ENCODE data around the gene TAPBP. TPM values are rescaled to one million over a fixed set of nuclear protein-coding genes. Genes with fewer than 3 reads are reported as not detected.

Gene TAPBP
- total and polyA plus RNA-seq, 3 experiments from 2014 or later, result 211 to 500 (median 213) TPM

- CTCF ChIA-PET, result interaction anchor here (0.6 to 4.2 kb wide), 18 partner anchors 9 to 127 kb away, joined by 3 to 35 read pairs (median 4); partner anchors contain the start of genes B3GALT4, PFDN6, RPS18 and VPS52
- Mint-ChIP-seq H3K4me1 (peaks cover 34 to 52% (median 36%) of the 10 kb centered on the region in 3 donors), H3K4me3 (peak overlapping the region; percentile 98 to 100 (median 99)), H3K9me3 (no peaks in the 10 kb centered on the region), H3K27me3 (peaks cover 0 to 5% of the 10 kb centered on the region in 2 donors), H3K36me3 (peaks cover 0 to 68% (median 9%) of the 10 kb centered on the region in 3 donors), H3K27ac (peak overlapping the region; percentile 94 to 100 (median 99))
- Histone ChIP-seq H3K9me3 (ENCODE audit: low read length) (no peaks in the 10 kb centered on the region), H3K36me3 (ENCODE audit: insufficient read depth, low read length) (peaks cover 18% of the 10 kb centered on the region), H3K27ac (ENCODE audit: low read depth, low read length) (peak overlapping the region; percentile 89), H3K4me3 (ENCODE audit: low read length) (peak overlapping the region; percentile 99), H3K27me3 (ENCODE audit: insufficient read depth, low read length, poor library complexity, severe bottlenecking) (no peaks in the 10 kb centered on the region), H3K4me1 (ENCODE audit: insufficient read depth, low read length) (peaks cover 11% of the 10 kb centered on the region)
- peak; percentile 88 to 95 (median 90) for DNase-seq
- POLR2A ChIA-PET, result interaction anchor here (0.5 to 2.7 kb wide), 13 partner anchors 10 to 678 kb away, joined by 3 to 30 read pairs (median 9); partner anchors contain the start of genes B3GALT4, PFDN6, RING1 and RPS18
Measured at GRCh38 chr6:33299237-33299944, 14.5 kb downstream of the TAPBP start.

GRCh38 chr6:33298773-33299236 is 15.1 kb downstream of the TAPBP start, which contains the start of gene RGL2:
Gene RGL2 (minus strand): TSS chr6:33298942. CDS start chr6:33298610, 332 bp downstream.
- Mint-ChIP-seq H3K4me3 (peak within 1 kb of the TSS; percentile 98 to 100 (median 99)), H3K9me3 (no peaks in the 10 kb centered on the region), H3K4me1 (peaks cover 34 to 49% (median 34%) of the 10 kb centered on the region in 3 donors), H3K27me3 (peaks cover 0 to 5% of the 10 kb centered on the region in 2 donors), H3K27ac (peak within 1 kb of the TSS; percentile 94 to 100 (median 99)), H3K36me3 (peaks cover 0 to 68% (median 12%) of the 10 kb centered on the region in 3 donors)
- peak within 1 kb of the TSS; percentile 89 for H3K27ac ChIP-seq (ENCODE audit: low read depth, low read length)
- H3K4me1 ChIP-seq (ENCODE audit: insufficient read depth, low read length), result peaks cover 11% of the 10 kb centered on the region
- H3K4me3 ChIP-seq (ENCODE audit: low read length), result peak within 1 kb of the TSS; percentile 99
- POLR2A ChIA-PET, result interaction anchor here (0.6 to 2.7 kb wide), 11 partner anchors 9 to 677 kb away, joined by 3 to 30 read pairs (median 17); partner anchors contain the start of genes B3GALT4, PFDN6, RPS18 and TAPBP
- peaks cover 12% of the 10 kb centered on the region for H3K36me3 ChIP-seq (ENCODE audit: insufficient read depth, low read length)
- H3K27me3 ChIP-seq (ENCODE audit: insufficient read depth, low read length, poor library complexity, severe bottlenecking), result no peaks in the 10 kb centered on the region
- DNase-seq, result peak in 3 of 5 donors; percentile 56 to 80 (median 58)
- no peaks in the 10 kb centered on the region for H3K9me3 ChIP-seq (ENCODE audit: low read length)
- CTCF ChIA-PET, result interaction anchor here (0.7 to 4.2 kb wide), 17 partner anchors 9 to 127 kb away, joined by 3 to 35 read pairs (median 4); partner anchors contain the start of genes B3GALT4, PFDN6, RPS18 and VPS52

GRCh38 chr6:33297956-33298772 is 15.7 kb downstream of the TAPBP start:
- CTCF ChIA-PET, result interaction anchor here (1.5 to 4.2 kb wide), 4 partner anchors 14 to 49 kb away, joined by 4 to 33 read pairs (median 8); partner anchors contain the start of genes B3GALT4, RPS18 and VPS52
- no peaks in the 10 kb centered on the region for H3K9me3 ChIP-seq (ENCODE audit: low read length)
- peak overlapping the region; percentile 98 to 100 (median 99) for H3K4me3 Mint-ChIP-seq
- peak overlapping the region; percentile 94 to 100 (median 98) for H3K27ac Mint-ChIP-seq
- no peaks in the 10 kb centered on the region for H3K27me3 ChIP-seq (ENCODE audit: insufficient read depth, low read length, poor library complexity, severe bottlenecking)
- POLR2A ChIA-PET, result interaction anchor here (0.6 to 2.7 kb wide), 9 partner anchors 8 to 46 kb away, joined by 4 to 24 read pairs (median 17); partner anchors contain the start of genes B3GALT4, PFDN6, RPS18 and TAPBP
- H3K27me3 Mint-ChIP-seq, result peaks cover 0 to 5% of the 10 kb centered on the region in 2 donors
- DNase-seq, result peak; percentile 27 to 79 (median 62)
- peak overlapping the region; percentile 99 for H3K4me3 ChIP-seq (ENCODE audit: low read length)
- peak overlapping the region; percentile 89 for H3K27ac ChIP-seq (ENCODE audit: low read depth, low read length)
- peaks cover 0 to 68% (median 10%) of the 10 kb centered on the region in 3 donors for H3K36me3 Mint-ChIP-seq
- H3K9me3 Mint-ChIP-seq, result no peaks in the 10 kb centered on the region
- H3K4me1 Mint-ChIP-seq, result peaks cover 31 to 44% (median 31%) of the 10 kb centered on the region in 3 donors
- H3K36me3 ChIP-seq (ENCODE audit: insufficient read depth, low read length), result peaks cover 13% of the 10 kb centered on the region
- H3K4me1 ChIP-seq (ENCODE audit: insufficient read depth, low read length), result peaks cover 11% of the 10 kb centered on the region

GRCh38 chr6:33297406-33297955 is 16.4 kb downstream of the TAPBP start:
- peaks cover 16% of the 10 kb centered on the region for H3K36me3 ChIP-seq (ENCODE audit: insufficient read depth, low read length)
- H3K27me3 ChIP-seq (ENCODE audit: insufficient read depth, low read length, poor library complexity, severe bottlenecking), result no peaks in the 10 kb centered on the region
- H3K9me3 Mint-ChIP-seq, result no peaks in the 10 kb centered on the region
- ChIA-PET CTCF (interaction anchor here (1.6 to 4.2 kb wide), 2 partner anchors 20 to 26 kb away, joined by 4 to 33 read pairs; partner anchors contain the start of genes B3GALT4, RPS18 and VPS52), POLR2A (interaction anchor here (0.8 to 2.7 kb wide), 4 partner anchors 19 to 26 kb away, joined by 3 to 22 read pairs (median 5); partner anchors contain the start of genes B3GALT4, RPS18 and VPS52)
- no peak overlapping the region for H3K4me3 ChIP-seq (ENCODE audit: low read length)
- H3K4me1 Mint-ChIP-seq, result peaks cover 31 to 44% (median 31%) of the 10 kb centered on the region in 3 donors
- no peak for DNase-seq
- peak overlapping the region; percentile 54 to 96 (median 85) for H3K27ac Mint-ChIP-seq
- H3K9me3 ChIP-seq (ENCODE audit: low read length), result no peaks in the 10 kb centered on the region
- peak overlapping the region; percentile 54 for H3K27ac ChIP-seq (ENCODE audit: low read depth, low read length)
- peak overlapping the region; percentile 52 to 99 (median 98) for H3K4me3 Mint-ChIP-seq
- peaks cover 11% of the 10 kb centered on the region for H3K4me1 ChIP-seq (ENCODE audit: insufficient read depth, low read length)
- peaks cover 0 to 5% of the 10 kb centered on the region in 2 donors for H3K27me3 Mint-ChIP-seq
- H3K36me3 Mint-ChIP-seq, result peaks cover 0 to 73% (median 11%) of the 10 kb centered on the region in 3 donors

- H3K36me3 ChIP-seq (ENCODE audit: insufficient read depth, low read length), result peaks cover 22% of the 10 kb centered on the region
- POLR2A ChIA-PET, result interaction anchor here (0.8 to 1.4 kb wide), 2 partner anchors 20 to 25 kb away, joined by 3 to 6 read pairs; partner anchors contain the start of genes B3GALT4, RPS18 and VPS52
- H3K27me3 Mint-ChIP-seq, result peaks cover 0 to 5% of the 10 kb centered on the region in 2 donors
- peaks cover 11% of the 10 kb centered on the region for H3K4me1 ChIP-seq (ENCODE audit: insufficient read depth, low read length)
- H3K9me3 Mint-ChIP-seq, result no peaks in the 10 kb centered on the region
- H3K36me3 Mint-ChIP-seq, result peaks cover 0 to 73% (median 13%) of the 10 kb centered on the region in 3 donors
- DNase-seq, result no peak
- H3K9me3 ChIP-seq (ENCODE audit: low read length), result no peaks in the 10 kb centered on the region
- CTCF ChIA-PET, result interaction anchor here (1.6 to 4.2 kb wide), 2 partner anchors 19 to 25 kb away, joined by 4 to 33 read pairs; partner anchors contain the start of genes B3GALT4, RPS18 and VPS52
- peak overlapping the region; percentile 16 to 89 (median 76) for H3K27ac Mint-ChIP-seq
- no peaks in the 10 kb centered on the region for H3K27me3 ChIP-seq (ENCODE audit: insufficient read depth, low read length, poor library complexity, severe bottlenecking)
- H3K4me3 ChIP-seq (ENCODE audit: low read length), result no peak overlapping the region
- H3K27ac ChIP-seq (ENCODE audit: low read depth, low read length), result peak overlapping the region; percentile 54
- H3K4me1 Mint-ChIP-seq, result peaks cover 31 to 43% (median 31%) of the 10 kb centered on the region in 3 donors
- peak overlapping the region; percentile 52 to 99 (median 98) for H3K4me3 Mint-ChIP-seq
Measured at GRCh38 chr6:33296797-33297405, 17.0 kb downstream of the TAPBP start.

GRCh38 chr6:33295621-33296369 is 18.1 kb downstream of the TAPBP start:
- H3K9me3 ChIP-seq (ENCODE audit: low read length), result no peaks in the 10 kb centered on the region
- peaks cover 11% of the 10 kb centered on the region for H3K4me1 ChIP-seq (ENCODE audit: insufficient read depth, low read length)
- H3K36me3 ChIP-seq (ENCODE audit: insufficient read depth, low read length), result peaks cover 27% of the 10 kb centered on the region
- no peak overlapping the region for H3K27ac ChIP-seq (ENCODE audit: low read depth, low read length)
- no peaks in the 10 kb centered on the region for H3K27me3 ChIP-seq (ENCODE audit: insufficient read depth, low read length, poor library complexity, severe bottlenecking)
- H3K4me3 ChIP-seq (ENCODE audit: low read length), result no peak overlapping the region
- peaks cover 29 to 41% (median 34%) of the 10 kb centered on the region in 3 donors for H3K4me1 Mint-ChIP-seq
- peak overlapping the region in 4 of 7 donors; percentile 74 to 99 (median 91) for H3K4me3 Mint-ChIP-seq
- DNase-seq, result no peak
- ChIA-PET CTCF (interaction anchor here (0.6 to 4.2 kb wide), 2 partner anchors 18 to 48 kb away, joined by 3 to 33 read pairs; partner anchors contain the start of gene B3GALT4), POLR2A (interaction anchor here (1.4 kb wide), 1 partner anchor 24 kb away, joined by 3 read pairs; the partner anchor contains the start of genes RPS18 and VPS52)
- peak overlapping the region in 6 of 8 donors; percentile 26 to 85 (median 62) for H3K27ac Mint-ChIP-seq
- H3K9me3 Mint-ChIP-seq, result no peaks in the 10 kb centered on the region
- H3K36me3 Mint-ChIP-seq, result peaks cover 0 to 74% (median 15%) of the 10 kb centered on the region in 3 donors
- peaks cover 0 to 5% of the 10 kb centered on the region in 2 donors for H3K27me3 Mint-ChIP-seq

All from CD8-positive, alpha-beta memory T cell (primary cell).